HCT116 (cell line): ENCODE measurements around the gene SLF1. TPM values are rescaled to one million over a fixed set of nuclear protein-coding genes. Genes with fewer than 3 reads are reported as not detected.

ENCODE experiments used
- ATAC-seq: fragments of 200-7000 bp; cut with Tn5 transposase; 2 replicates; pipeline ENCODE4 v1.9.1; 2020; ENCODE audit warnings: mild to moderate bottlenecking, moderate library complexity
- BruUV-seq: library from RNA; stranded (reverse); fragments of 400-500 nt; replicated peaks from 2 replicates; lab custom pipeline; 2021; lab: Mats Ljungman, UMichigan
- CTCF ChIA-PET: fragments of 300-600 bp; sonication (Branson Sonifier 250); formaldehyde crosslinking; loops from one replicate; lab custom pipeline; 2021; ENCODE audit warnings: antibody characterized with exemption; lab: Charles Lee
- POLR2A ChIA-PET: fragments of 300-600, 350-600 bp; sonication (Branson Sonifier 250); formaldehyde crosslinking; loops from one replicate; lab custom pipeline; 2021; ENCODE audit warnings: antibody characterized with exemption; lab: Charles Lee
- RAD21 ChIA-PET, 2 experiments: fragments of 300-600 bp; sonication (Branson Sonifier 250); formaldehyde crosslinking; loops; one replicate each; lab custom pipeline; 2023; ENCODE audit warnings: low total read pairs in 2 of 2; ENCODE audit not compliant: uncharacterized antibody in 2 of 2, unreplicated experiment in 2 of 2, low non-redundant PET in 1 of 2; lab: Charles Lee
- DNase-seq: peaks from one replicate; pipeline ENCODE4 v3.0.0-alpha.2; 2010; ENCODE audit warnings: low read depth, low spot score
- H2AFZ ChIP-seq: fragments of 200-600 bp; shearing (Covaris generic), sonication (generic); 2 replicates; pipeline ENCODE4 v1.6.1; 2017; ENCODE audit warnings: low read depth, mixed run types, mixed read lengths, antibody characterized with exemption, low read length; ENCODE audit not compliant: poor library complexity, severe bottlenecking
- H3K27ac ChIP-seq: 2 replicates; pipeline ENCODE4 v1.5.1; 2012; ENCODE audit warnings: low read depth, low read length
- H3K27me3 ChIP-seq: fragments of 200-600 bp; sonication (generic); 2 replicates; pipeline ENCODE4 v1.6.1; 2016; ENCODE audit warnings: mixed run types, low read length, mixed read lengths; ENCODE audit not compliant: insufficient read depth
- H3K36me3 ChIP-seq, 2 experiments: fragments of 200-500 bp in 1 of 2; fragments of 200-600 bp in 1 of 2; sonication (Bioruptor generic) in 1 of 2; sonication (generic) in 1 of 2; 2 replicates each; pipeline versions ENCODE4 v1.5.1 to v1.6.1; 2014 to 2016; ENCODE audit warnings: low read length in 2 of 2, inconsistent platforms in 1 of 2, mixed read lengths in 1 of 2, mixed run types in 1 of 2; ENCODE audit not compliant: insufficient read depth in 2 of 2, control insufficient read depth in 1 of 2
- H3K4me1 ChIP-seq, 2 experiments: fragments of 200-600 bp in 1 of 2; sonication (generic) in 1 of 2; 2 replicates each; pipeline versions ENCODE4 v1.5.1 to v1.6.1; 2012 to 2017; ENCODE audit warnings: low read length in 2 of 2, inconsistent platforms in 1 of 2, mild to moderate bottlenecking in 1 of 2, mixed read lengths in 1 of 2, mixed run types in 1 of 2, moderate library complexity in 1 of 2; ENCODE audit not compliant: insufficient read depth in 2 of 2, control insufficient read depth in 1 of 2
- H3K4me2 ChIP-seq: fragments of 200-600 bp; sonication (generic); 2 replicates; pipeline ENCODE4 v1.6.1; 2017; ENCODE audit warnings: mixed run types, low read length, mixed read lengths
- H3K4me3 ChIP-seq, 2 experiments: fragments of 200-600 bp in 1 of 2; sonication (generic) in 1 of 2; replicated peaks in 1 of 2; 2 replicates each; pipeline ENCODE4 v1.5.1; 2011 to 2016; ENCODE audit warnings: low read length in 2 of 2, control low read depth in 1 of 2, low read depth in 1 of 2, mild to moderate bottlenecking in 1 of 2, mixed read lengths in 1 of 2, mixed run types in 1 of 2
- H3K79me2 ChIP-seq: fragments of 200-600 bp; sonication (generic); 2 replicates; pipeline ENCODE4 v1.6.1; 2017; ENCODE audit warnings: mild to moderate bottlenecking, mixed run types, low read length, moderate library complexity, mixed read lengths; ENCODE audit not compliant: insufficient read depth
- H3K9ac ChIP-seq: fragments of 200-600 bp; sonication (generic); 2 replicates; pipeline ENCODE4 v1.6.1; 2016; ENCODE audit warnings: low read length, mixed read lengths
- H3K9me2 ChIP-seq: fragments of 200-600 bp; sonication (generic), shearing (Covaris generic); 2 replicates; pipeline ENCODE4 v1.6.1; 2017; ENCODE audit warnings: mixed run types, mild to moderate bottlenecking, moderate library complexity; ENCODE audit not compliant: insufficient read depth
- H3K9me3 ChIP-seq, 2 experiments: fragments of 200-500 bp in 1 of 2; fragments of 200-600 bp in 1 of 2; sonication (Bioruptor generic) in 1 of 2; sonication (generic) in 1 of 2; 2 replicates each; pipeline ENCODE4 v1.6.1; 2014 to 2017; ENCODE audit warnings: low read length in 2 of 2, mixed read lengths in 2 of 2, inconsistent platforms in 1 of 2, low read depth in 1 of 2, mild to moderate bottlenecking in 1 of 2, mixed run types in 1 of 2, moderate library complexity in 1 of 2; ENCODE audit not compliant: control insufficient read depth in 1 of 2, insufficient read depth in 1 of 2
- H4K20me1 ChIP-seq: fragments of 200-600 bp; sonication (generic), shearing (Covaris generic); 2 replicates; pipeline ENCODE4 v1.6.1; 2017; ENCODE audit warnings: mixed run types, mild to moderate bottlenecking, moderate library complexity; ENCODE audit not compliant: insufficient read depth
- CBX3 ChIP-seq: IDR thresholded peaks from 2 replicates; pipeline ENCODE4 v1.6.1; 2012; ENCODE audit warnings: low read depth
- RAD21 ChIP-seq: IDR thresholded peaks from 2 replicates; pipeline ENCODE4 v1.6.1; 2012; ENCODE audit warnings: low read depth, mild to moderate bottlenecking
- SIN3A ChIP-seq: IDR thresholded peaks from 2 replicates; pipeline ENCODE4 v1.6.1; 2012; ENCODE audit warnings: low read depth
- SP1 ChIP-seq: IDR thresholded peaks from 2 replicates; pipeline ENCODE4 v1.6.1; 2012; ENCODE audit warnings: low read depth
- ZNF274 ChIP-seq: fragments of 200-500 bp; sonication (Bioruptor generic); IDR thresholded peaks from 2 replicates; pipeline ENCODE4 v1.6.1; 2014; ENCODE audit warnings: mild to moderate bottlenecking, low read depth, low read length, inconsistent platforms
- intact Hi-C: fragments of 100-400 bp; cut with micrococcal nuclease; formaldehyde crosslinking; loops from 2 replicates; pipeline ENCODE4 v1.10.0; 2022
- total RNA-seq: library from RNA; stranded (reverse); gene quantifications from one replicate; pipeline ENCODE4 v1.2.1, GENCODE V29; 2021; ENCODE audit not compliant: unreplicated experiment
- TF ChIP-seq, protein P1 (sequence below): IDR thresholded peaks from 2 replicates; pipeline ENCODE4 v1.6.1; 2011; ENCODE audit warnings: mild to moderate bottlenecking, low read length, moderate library complexity; ENCODE audit not compliant: insufficient replicate concordance; ENCODE audit errors: extremely low read depth
- TF ChIP-seq, protein P2 (sequence below): IDR thresholded peaks from 2 replicates; pipeline ENCODE4 v1.6.1; 2012

Gene SLF1
- total RNA-seq, 1 experiment from 2014 or later = 10.4 TPM

DNA sequence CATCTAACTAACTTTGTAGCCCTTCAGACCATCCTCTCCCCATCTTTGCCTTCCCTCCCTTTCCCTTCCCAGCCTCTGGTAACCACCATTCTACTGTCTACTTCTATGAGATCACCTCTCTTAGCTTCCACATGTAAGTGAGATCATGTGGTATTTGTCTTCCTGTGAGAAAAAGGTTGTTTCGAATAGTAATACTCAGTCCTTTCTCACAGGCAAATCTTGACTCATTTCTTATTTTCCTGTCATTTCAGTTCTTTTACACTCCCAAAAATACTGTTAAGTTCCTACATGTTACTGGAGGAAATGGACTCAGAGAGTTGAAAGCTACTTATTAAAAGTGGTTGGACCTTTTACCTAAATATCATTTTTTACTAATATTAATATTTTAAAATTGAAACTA is 82.1 kb downstream of the SLF1 start (continued):
- TF ChIP-seq, protein P1, sequence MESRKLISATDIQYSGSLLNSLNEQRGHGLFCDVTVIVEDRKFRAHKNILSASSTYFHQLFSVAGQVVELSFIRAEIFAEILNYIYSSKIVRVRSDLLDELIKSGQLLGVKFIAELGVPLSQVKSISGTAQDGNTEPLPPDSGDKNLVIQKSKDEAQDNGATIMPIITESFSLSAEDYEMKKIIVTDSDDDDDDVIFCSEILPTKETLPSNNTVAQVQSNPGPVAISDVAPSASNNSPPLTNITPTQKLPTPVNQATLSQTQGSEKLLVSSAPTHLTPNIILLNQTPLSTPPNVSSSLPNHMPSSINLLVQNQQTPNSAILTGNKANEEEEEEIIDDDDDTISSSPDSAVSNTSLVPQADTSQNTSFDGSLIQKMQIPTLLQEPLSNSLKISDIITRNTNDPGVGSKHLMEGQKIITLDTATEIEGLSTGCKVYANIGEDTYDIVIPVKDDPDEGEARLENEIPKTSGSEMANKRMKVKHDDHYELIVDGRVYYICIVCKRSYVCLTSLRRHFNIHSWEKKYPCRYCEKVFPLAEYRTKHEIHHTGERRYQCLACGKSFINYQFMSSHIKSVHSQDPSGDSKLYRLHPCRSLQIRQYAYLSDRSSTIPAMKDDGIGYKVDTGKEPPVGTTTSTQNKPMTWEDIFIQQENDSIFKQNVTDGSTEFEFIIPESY = no peak
- TF ChIP-seq, all 23 proteins: peak for 0

DNA sequence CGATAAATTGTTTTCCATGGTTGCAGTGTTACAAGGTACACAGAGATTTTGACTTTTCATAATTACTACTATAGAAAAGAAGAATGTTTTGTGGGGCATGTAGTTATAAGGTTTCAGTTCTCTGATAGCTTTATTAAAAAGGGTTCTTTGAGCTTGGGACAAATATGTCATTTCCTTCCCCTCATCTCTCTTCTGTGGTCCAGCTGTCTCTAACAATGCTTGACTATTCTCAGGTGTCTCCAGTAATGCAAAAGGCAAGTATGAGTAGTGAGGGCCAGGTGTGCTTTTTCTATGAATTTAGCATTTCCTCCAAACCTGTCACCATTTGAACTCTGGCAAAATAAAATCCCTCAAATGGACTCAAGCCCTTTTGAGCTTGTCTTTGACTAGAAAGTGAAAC is 84.3 kb downstream of the SLF1 start:
- BruUV-seq = no TSS peak
- no peak for ATAC-seq
- Histone ChIP-seq H2AFZ (no peak overlapping the region), H3K79me2 (no peaks in the 10 kb centered on the region)
- no peak for TF ChIP-seq SP1
- no peak for TF ChIP-seq SIN3A
- TF ChIP-seq RAD21 = no peak
- no peak for TF ChIP-seq ZNF274
- no peak for TF ChIP-seq CBX3
- TF ChIP-seq, protein P2, sequence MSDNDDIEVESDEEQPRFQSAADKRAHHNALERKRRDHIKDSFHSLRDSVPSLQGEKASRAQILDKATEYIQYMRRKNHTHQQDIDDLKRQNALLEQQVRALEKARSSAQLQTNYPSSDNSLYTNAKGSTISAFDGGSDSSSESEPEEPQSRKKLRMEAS = no peak
- TF ChIP-seq, all 23 proteins: peak for 0
- H3K4me2 ChIP-seq = no peak overlapping the region
- no peak overlapping the region for H3K9ac ChIP-seq
- DNase-seq = no peak
- no peak overlapping the region for H3K27ac ChIP-seq
- H3K4me1 ChIP-seq = no peaks in the 10 kb centered on the region
- no peak overlapping the region for H3K4me3 ChIP-seq
- no peaks in the 10 kb centered on the region for H3K9me2 ChIP-seq
- H3K27me3 ChIP-seq = no peaks in the 10 kb centered on the region
- no peaks in the 10 kb centered on the region for H3K36me3 ChIP-seq
- POLR2A ChIA-PET = no interaction called here
- no peaks in the 10 kb centered on the region for H3K9me3 ChIP-seq
- H4K20me1 ChIP-seq = no peaks in the 10 kb centered on the region
- RAD21 ChIA-PET = no interaction called here
- intact Hi-C loops = no loop called here
- CTCF ChIA-PET = interaction anchor here (1.1 kb wide), 1 partner anchor 191 kb away, joined by 3 read pairs; no protein-coding TSS in a partner anchor
